HEK293T (cell line): ENCODE results near the gene DISP3.

Experiments
- CTCF ChIA-PET: fragments of 350-600 bp; formaldehyde crosslinking; extraction: SDS; loops from one replicate; lab custom pipeline; 2021; ENCODE audit warnings: antibody characterized with exemption, inconsistent platforms; lab: Yijun Ruan, JAX
- POLR2A ChIA-PET: fragments of 350-600 bp; formaldehyde crosslinking; extraction: SDS; loops from one replicate; lab custom pipeline; 2020; ENCODE audit warnings: antibody characterized with exemption, inconsistent platforms; lab: Yijun Ruan, JAX
- DNase-seq: peaks from one replicate; pipeline ENCODE4 v3.0.0; 2012; ENCODE audit warnings: mixed read lengths; ENCODE audit errors: extremely low spot score
- ARNT ChIP-seq: fragments of 450-650 bp; IDR thresholded peaks from 2 replicates; pipeline ENCODE4 v1.6.1; 2017; ENCODE audit warnings: mild to moderate bottlenecking
- BHLHE40 ChIP-seq: fragments of 450-650 bp; IDR thresholded peaks from 2 replicates; pipeline ENCODE4 v1.6.1; 2016; ENCODE audit warnings: mild to moderate bottlenecking, moderate library complexity, borderline replicate concordance
- CTBP1 ChIP-seq: fragments of 450-650 bp; IDR thresholded peaks from 2 replicates; pipeline ENCODE4 v1.6.1; 2016; ENCODE audit warnings: borderline replicate concordance
- ELF4 ChIP-seq: fragments of 450-650 bp; IDR thresholded peaks from 2 replicates; pipeline ENCODE4 v1.6.1; 2017; ENCODE audit warnings: antibody characterized with exemption
- FOXA1 ChIP-seq: fragments of 450-650 bp; IDR thresholded peaks from 2 replicates; pipeline ENCODE4 v1.6.1; 2016; ENCODE audit warnings: mild to moderate bottlenecking
- FOXK2 ChIP-seq: fragments of 450-650 bp; IDR thresholded peaks from 2 replicates; pipeline ENCODE4 v1.6.1; 2016; ENCODE audit warnings: mild to moderate bottlenecking
- FOXM1 ChIP-seq: fragments of 450-650 bp; IDR thresholded peaks from 2 replicates; pipeline ENCODE4 v1.6.1; 2017; ENCODE audit warnings: mild to moderate bottlenecking, borderline replicate concordance
- HDGF ChIP-seq: fragments of 450-650 bp; IDR thresholded peaks from 2 replicates; pipeline ENCODE4 v1.6.1; 2017; ENCODE audit warnings: antibody characterized with exemption, borderline replicate concordance
- L3MBTL2 ChIP-seq: fragments of 450-650 bp; conservative IDR thresholded peaks from 2 replicates; pipeline ENCODE4 v1.6.1; 2016; ENCODE audit warnings: mild to moderate bottlenecking
- LEF1 ChIP-seq: fragments of 450-650 bp; IDR thresholded peaks from 2 replicates; pipeline ENCODE4 v1.6.1; 2017; ENCODE audit warnings: mild to moderate bottlenecking, borderline replicate concordance
- NFRKB ChIP-seq: fragments of 450-650 bp; IDR thresholded peaks from 2 replicates; pipeline ENCODE4 v1.6.1; 2016; ENCODE audit warnings: mild to moderate bottlenecking, moderate library complexity
- SP1 ChIP-seq: fragments of 450-650 bp; IDR thresholded peaks from 2 replicates; pipeline ENCODE4 v1.6.1; 2017
- SUZ12 ChIP-seq: fragments of 450-650 bp; IDR thresholded peaks from 2 replicates; pipeline ENCODE4 v1.6.1; 2016; ENCODE audit warnings: mild to moderate bottlenecking
- TARDBP ChIP-seq: fragments of 450-650 bp; IDR thresholded peaks from 2 replicates; pipeline ENCODE4 v1.6.1; 2016
- ZNF384 ChIP-seq: fragments of 450-650 bp; IDR thresholded peaks from 2 replicates; pipeline ENCODE4 v1.6.1; 2016
- TF ChIP-seq, protein P1 (sequence below): fragments of 450-650 bp; IDR thresholded peaks from 2 replicates; pipeline ENCODE4 v1.6.1; 2016

The DISP3 gene

DNA sequence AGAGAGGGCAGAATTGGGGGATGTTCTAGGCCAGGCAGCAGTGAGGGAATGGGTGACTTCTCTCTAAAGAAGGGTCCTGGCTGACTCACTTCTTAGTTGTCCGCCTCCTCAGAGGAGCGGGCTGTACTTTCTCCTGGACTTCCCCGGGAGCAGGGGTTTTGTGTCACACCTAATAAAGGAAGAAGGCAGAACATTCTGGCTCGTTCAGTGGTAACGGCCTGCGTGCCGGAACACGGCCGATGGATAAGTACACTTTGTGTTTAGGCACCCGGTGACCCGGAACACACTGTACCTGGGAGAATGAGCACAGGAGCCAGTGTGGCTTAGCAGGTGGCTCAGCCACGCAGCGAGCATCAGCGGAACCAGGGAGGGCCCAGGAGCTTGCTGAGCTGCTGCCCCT, 90.6 kb downstream of the DISP3 start:
- POLR2A ChIA-PET = no interaction called here

DNA sequence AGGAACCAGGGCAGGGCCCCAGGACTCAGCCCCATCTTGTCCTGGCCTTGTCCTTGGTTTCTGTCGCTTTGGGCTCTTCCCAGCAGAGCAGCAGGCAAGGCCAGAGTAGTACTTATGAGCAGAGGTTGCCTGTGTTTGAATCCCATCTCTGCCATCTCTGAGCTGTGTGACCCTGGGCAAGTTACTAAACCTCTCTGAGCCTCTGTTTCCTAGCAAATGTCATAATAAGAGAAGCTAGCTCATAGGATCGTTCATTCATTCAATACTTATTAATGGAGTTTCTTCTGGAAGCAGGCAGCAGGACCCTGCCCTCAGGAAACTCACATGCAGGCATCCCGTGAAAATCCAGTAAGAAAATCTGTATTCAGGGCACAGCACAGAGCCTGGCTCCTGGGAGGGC, 91.0 kb downstream of the DISP3 start:
- ChIA-PET CTCF (no interaction called here), POLR2A (no interaction called here)
- TF ChIP-seq ELF4 (no peak), FOXA1 (no peak), BHLHE40 (no peak), L3MBTL2 (no peak), SP1 (no peak)
- DNase-seq = no peak

More for the DNA sequence above, 90.6 kb downstream of the DISP3 start:
- CTCF ChIA-PET = no interaction called here
- no peak for DNase-seq
- no peak for TF ChIP-seq SP1

DNA sequence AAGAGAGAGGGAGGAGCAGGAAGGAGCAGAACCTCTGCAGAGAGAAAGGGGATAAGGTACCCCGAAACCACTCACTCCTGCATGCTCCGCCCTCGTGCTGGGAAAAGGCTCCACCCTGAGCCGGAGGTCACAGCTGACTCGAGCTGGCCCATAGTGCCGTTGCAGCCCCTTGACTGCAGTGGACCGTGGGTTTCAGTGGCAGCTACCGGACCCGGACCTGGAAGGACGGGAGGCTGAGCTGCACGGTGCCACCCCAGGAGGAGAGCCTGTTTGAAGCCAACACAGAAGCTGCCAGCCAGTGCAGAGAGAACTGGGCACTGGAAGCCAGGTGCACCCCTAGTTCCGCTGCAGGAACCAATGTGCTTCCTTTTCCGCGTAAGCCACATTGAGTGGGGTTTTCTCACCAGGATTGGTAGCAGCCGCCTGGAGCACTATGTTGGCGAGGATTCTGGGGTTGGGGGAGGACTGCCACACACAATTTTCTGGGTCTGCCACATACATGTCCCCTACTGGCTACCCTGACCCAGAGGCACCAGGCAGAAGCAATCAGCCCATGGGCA, 91.9 kb downstream of the DISP3 start:
- POLR2A ChIA-PET = no interaction called here
- CTCF ChIA-PET = no interaction called here
- DNase-seq = no peak
- TF ChIP-seq NFRKB = no peak
- no peak for TF ChIP-seq FOXA1
- no peak for TF ChIP-seq LEF1
- TF ChIP-seq FOXK2 = no peak
- TF ChIP-seq, protein P1, sequence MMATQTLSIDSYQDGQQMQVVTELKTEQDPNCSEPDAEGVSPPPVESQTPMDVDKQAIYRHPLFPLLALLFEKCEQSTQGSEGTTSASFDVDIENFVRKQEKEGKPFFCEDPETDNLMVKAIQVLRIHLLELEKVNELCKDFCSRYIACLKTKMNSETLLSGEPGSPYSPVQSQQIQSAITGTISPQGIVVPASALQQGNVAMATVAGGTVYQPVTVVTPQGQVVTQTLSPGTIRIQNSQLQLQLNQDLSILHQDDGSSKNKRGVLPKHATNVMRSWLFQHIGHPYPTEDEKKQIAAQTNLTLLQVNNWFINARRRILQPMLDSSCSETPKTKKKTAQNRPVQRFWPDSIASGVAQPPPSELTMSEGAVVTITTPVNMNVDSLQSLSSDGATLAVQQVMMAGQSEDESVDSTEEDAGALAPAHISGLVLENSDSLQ = no peak
- no peak for TF ChIP-seq TARDBP
- no peak for TF ChIP-seq CTBP1
- TF ChIP-seq BHLHE40 = no peak
- TF ChIP-seq ZNF384 = no peak
- no peak for TF ChIP-seq SP1
- no peak for TF ChIP-seq SUZ12
- TF ChIP-seq HDGF = no peak
- TF ChIP-seq L3MBTL2 = no peak
- no peak for TF ChIP-seq FOXM1
- no peak for TF ChIP-seq ARNT

DNA sequence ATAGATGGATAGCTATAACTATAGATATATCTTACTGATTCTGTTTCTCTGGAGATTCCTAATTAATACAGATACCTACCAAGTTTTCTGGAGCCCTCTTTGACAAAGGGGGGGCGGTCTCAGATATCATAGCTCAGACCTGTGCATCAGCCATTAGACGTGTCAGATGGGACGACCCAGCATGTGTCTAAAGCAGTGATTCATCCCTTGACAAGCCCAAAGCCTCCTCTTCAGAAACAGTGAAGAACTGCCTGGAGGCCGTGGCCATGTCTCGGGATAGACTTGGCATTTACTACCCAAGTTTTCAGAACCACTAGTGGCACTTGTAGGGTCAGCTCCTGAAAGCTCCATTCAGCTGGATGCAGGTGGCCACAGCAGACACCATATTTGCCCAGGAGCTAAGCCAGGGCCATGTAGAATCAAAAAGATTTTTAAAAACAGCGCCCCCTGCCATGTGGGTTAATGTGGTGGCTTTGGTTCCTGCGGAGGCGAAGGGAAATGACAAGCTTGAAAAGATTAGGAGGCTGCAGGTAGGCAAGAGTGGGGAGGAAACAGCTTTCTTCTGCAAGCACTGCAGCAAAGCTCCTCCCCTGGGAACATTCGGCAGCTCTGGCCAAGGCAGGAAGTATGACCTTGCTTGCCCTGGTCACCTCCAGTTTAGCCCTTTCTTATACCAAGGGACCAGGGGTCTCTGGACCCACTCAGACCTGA, 93.1 kb downstream of the DISP3 start:
- DNase-seq = peak; percentile 42
- CTCF ChIA-PET = interaction anchor here (0.8 to 1.8 kb wide), 4 partner anchors 8 to 22 kb away, joined by 3 to 11 read pairs (median 4); no protein-coding TSS in a partner anchor
- POLR2A ChIA-PET = interaction anchor here (1.2 kb wide), 1 partner anchor 9 kb away, joined by 3 read pairs; no protein-coding TSS in a partner anchor
- TF ChIP-seq FOXK2 (no peak), ARNT (no peak)

DNA sequence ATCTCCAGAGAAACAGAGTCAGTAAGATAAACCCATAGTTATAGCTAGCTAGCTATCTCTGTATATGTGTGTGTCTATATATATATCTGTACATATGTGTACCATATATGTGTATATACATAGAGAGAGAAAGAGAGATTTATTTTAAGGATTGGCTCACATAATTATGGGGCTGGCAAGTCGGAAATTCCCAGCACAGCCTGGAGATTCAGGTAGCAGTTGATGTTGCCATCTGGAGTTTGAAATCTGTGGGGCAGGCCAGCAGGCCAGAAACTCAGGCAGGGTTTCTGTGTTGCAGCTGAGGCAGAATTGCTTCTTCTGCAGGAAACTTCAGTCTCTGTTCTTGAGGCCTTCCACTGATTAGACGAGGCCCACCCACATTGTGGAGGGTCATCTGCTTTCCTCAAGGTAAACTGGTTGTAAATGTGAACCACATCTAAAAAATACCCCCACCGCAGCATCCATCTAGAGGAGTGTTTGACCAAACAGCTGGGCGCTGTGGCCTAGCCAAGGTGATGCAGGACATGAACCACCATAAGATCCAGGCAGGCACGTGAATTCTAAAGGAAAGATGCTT, 94.2 kb downstream of the DISP3 start:
- CTCF ChIA-PET = interaction anchor here (1.8 kb wide), 1 partner anchor 9 kb away, joined by 11 read pairs; no protein-coding TSS in a partner anchor
- TF ChIP-seq HDGF = no peak
- no peak for TF ChIP-seq ELF4
- TF ChIP-seq CTBP1 = no peak
- no peak for TF ChIP-seq TARDBP
- TF ChIP-seq L3MBTL2 = no peak
- POLR2A ChIA-PET = interaction anchor here (1.0 kb wide), 1 partner anchor 311 kb away, joined by 3 read pairs; the partner anchor contains the start of gene MTOR
- no peak for DNase-seq

DNA sequence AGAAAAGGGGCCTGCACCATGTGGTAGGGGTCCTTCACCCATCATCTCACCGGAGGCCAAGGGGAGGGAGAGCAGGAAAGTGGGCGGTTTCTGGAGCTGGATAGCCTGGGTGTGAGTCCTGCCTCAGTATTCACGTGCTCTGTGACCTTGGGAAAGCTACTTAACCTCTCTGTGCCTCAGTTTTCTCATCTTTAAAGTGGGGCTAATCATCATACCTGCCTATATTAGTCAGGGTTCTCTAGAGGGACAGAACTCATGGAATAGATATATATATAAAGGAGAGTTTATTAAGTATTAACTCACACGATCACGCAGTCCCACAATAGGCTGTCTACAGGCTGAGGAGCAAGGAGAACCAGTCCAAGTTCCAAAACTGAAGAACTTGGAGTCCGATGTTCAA, 96.6 kb downstream of the DISP3 start:
- CTCF ChIA-PET = interaction anchor here (0.6 kb wide), 1 partner anchor 244 kb away, joined by 3 read pairs; no protein-coding TSS in a partner anchor
- POLR2A ChIA-PET = no interaction called here
- DNase-seq = no peak
- no peak for TF ChIP-seq FOXM1
- no peak for TF ChIP-seq BHLHE40
- TF ChIP-seq, protein P1 = no peak
- TF ChIP-seq HDGF = no peak
- no peak for TF ChIP-seq L3MBTL2
- TF ChIP-seq SP1 = no peak
- no peak for TF ChIP-seq LEF1
- TF ChIP-seq NFRKB = no peak
- no peak for TF ChIP-seq ELF4
- TF ChIP-seq FOXA1 = no peak
- no peak for TF ChIP-seq ARNT
- no peak for TF ChIP-seq SUZ12
- no peak for TF ChIP-seq TARDBP

DNA sequence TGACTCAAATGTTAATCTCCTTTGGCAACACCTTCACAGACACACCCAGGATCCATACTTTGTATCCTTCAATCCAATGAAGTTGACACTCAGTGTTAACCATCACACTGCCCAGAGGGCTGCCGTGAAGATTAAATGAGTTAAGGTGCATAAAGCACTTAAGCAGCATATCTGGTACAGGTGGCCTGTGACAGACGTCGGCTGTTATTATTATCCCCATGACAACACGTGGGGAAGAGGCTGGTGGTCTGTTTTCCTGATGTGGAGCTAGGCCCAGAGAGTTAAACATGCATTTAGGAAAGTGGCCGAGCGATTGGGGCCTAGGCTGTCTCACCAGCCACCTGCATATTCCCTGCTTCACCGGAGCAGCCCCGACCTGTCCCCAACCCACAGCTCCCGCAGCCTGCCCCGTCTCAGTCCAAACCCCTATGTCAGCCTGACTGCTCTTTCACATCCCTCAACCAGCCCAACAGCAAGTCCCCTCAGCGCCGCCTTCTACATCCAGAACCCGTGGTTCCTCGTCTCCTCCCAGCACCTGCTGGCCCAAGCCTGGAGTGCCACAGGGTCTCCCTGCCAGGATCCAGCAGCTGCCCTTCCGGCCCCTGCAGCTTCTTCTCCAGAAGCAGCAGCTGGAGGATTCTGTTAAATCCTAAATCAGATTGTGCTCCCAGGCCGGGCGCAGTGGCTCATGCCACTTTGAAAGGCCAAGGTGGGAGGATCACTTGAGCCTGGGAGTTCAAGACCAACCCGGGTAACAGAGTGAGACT, 97.3 kb downstream of the DISP3 start:
- ChIA-PET CTCF (interaction anchor here (0.6 to 1.2 kb wide), 2 partner anchors 9 to 245 kb away, joined by 3 read pairs; no protein-coding TSS in a partner anchor), POLR2A (no interaction called here)
- TF ChIP-seq SP1 (no peak), FOXA1 (no peak), FOXK2 (no peak), TARDBP (no peak), CTBP1 (no peak), NFRKB (no peak), ARNT (no peak), L3MBTL2 (no peak), HDGF (no peak), ZNF384 (no peak), BHLHE40 (no peak), SUZ12 (no peak), FOXM1 (no peak), ELF4 (no peak), LEF1 (no peak)
- TF ChIP-seq, protein P1 = no peak
- no peak for DNase-seq
